B cell (primary cell): ENCODE measurements around the gene CD79A. TPM values are rescaled to one million over a fixed set of nuclear protein-coding genes. Genes with fewer than 3 reads are reported as not detected.

Experiments used
- ATAC-seq: fragments of 200-7000 bp; cut with Tn5 transposase; one replicate; pipeline ENCODE4 v1.10.0; 2021; ENCODE audit warnings: low read depth, mild to moderate bottlenecking, moderate number of reproducible peaks, moderate library complexity
- CTCF ChIA-PET: fragments of 350-600 bp; sonication (Branson Sonifier 250); formaldehyde crosslinking; loops from one replicate; lab custom pipeline; 2021; ENCODE audit warnings: antibody characterized with exemption, inconsistent platforms; lab: Charles Lee
- POLR2A ChIA-PET: fragments of 350-600 bp; sonication (Branson Sonifier 250); formaldehyde crosslinking; loops from one replicate; lab custom pipeline; 2021; ENCODE audit warnings: antibody characterized with exemption; lab: Charles Lee
- DNase-seq: peaks from one replicate; pipeline ENCODE4 v3.0.0; 2013
- H2AFZ ChIP-seq: 2 replicates; pipeline ENCODE4 v1.6.1; 2012; ENCODE audit warnings: mild to moderate bottlenecking, low read depth, low read length; ENCODE audit not compliant: insufficient read depth, poor library complexity, severe bottlenecking
- H3K27ac ChIP-seq, 2 donors: 1 replicate in 1 of 2; 2 replicates in 1 of 2; pipeline ENCODE4 v1.5.1; 2012 to 2013; ENCODE audit warnings: low read length in 2 of 2, mild to moderate bottlenecking in 2 of 2, moderate library complexity in 1 of 2
- H3K27me3 ChIP-seq, 4 experiments: fragments of 200-600 bp in 1 of 4; sonication (generic) in 1 of 4; replicated peaks in 1 of 4; 1 replicate in 2 of 4; 2 replicates in 2 of 4; pipeline versions ENCODE4 v1.6.1 to v1.7.0; 2013 to 2016; ENCODE audit warnings: low read length in 3 of 4, mild to moderate bottlenecking in 2 of 4, mixed read lengths in 1 of 4, moderate library complexity in 1 of 4; ENCODE audit not compliant: insufficient read depth in 4 of 4, control insufficient read depth in 3 of 4; ENCODE audit errors: control extremely low read depth in 1 of 4
- H3K36me3 ChIP-seq, 2 experiments: replicated peaks in 1 of 2; 1 replicate in 1 of 2; 2 replicates in 1 of 2; pipeline versions ENCODE4 v1.6.1 to v1.7.1; 2013; ENCODE audit warnings: low read length in 1 of 2; ENCODE audit not compliant: insufficient read depth in 2 of 2, control insufficient read depth in 1 of 2; ENCODE audit errors: control extremely low read depth in 1 of 2, extremely low read depth in 1 of 2
- H3K4me1 ChIP-seq, 2 donors: fragments of 200-600 bp in 1 of 2; sonication (generic) in 1 of 2; 1 replicate in 1 of 2; 2 replicates in 1 of 2; pipeline versions ENCODE4 v1.5.1 to v1.6.1; 2013 to 2017; ENCODE audit warnings: low read length in 2 of 2; ENCODE audit not compliant: control insufficient read depth in 2 of 2, insufficient read depth in 2 of 2
- H3K4me2 ChIP-seq: replicated peaks from 2 replicates; pipeline ENCODE3; 2012; ENCODE audit warnings: mild to moderate bottlenecking, low read depth, low read length; ENCODE audit not compliant: poor library complexity, severe bottlenecking
- H3K4me3 ChIP-seq, 5 experiments: fragments of 200-600 bp in 1 of 5; sonication (generic) in 1 of 5; 1 replicate in 3 of 5; 2 replicates in 2 of 5; pipeline versions ENCODE4 v1.5.1 to v1.7.0; 2011 to 2016; ENCODE audit warnings: low read length in 4 of 5, mild to moderate bottlenecking in 4 of 5, low read depth in 2 of 5, control low read depth in 1 of 5, moderate library complexity in 1 of 5; ENCODE audit not compliant: insufficient read depth in 1 of 5; ENCODE audit errors: control extremely low read depth in 1 of 5, extremely low read depth in 1 of 5
- H3K79me2 ChIP-seq: fragments of 200-600 bp; sonication (generic); one replicate; pipeline ENCODE4 v1.6.0; 2016; ENCODE audit warnings: low read length; ENCODE audit not compliant: control insufficient read depth, insufficient read depth
- H3K9ac ChIP-seq: fragments of 200-600 bp; sonication (generic); 2 replicates; pipeline ENCODE4 v1.6.1; 2017; ENCODE audit warnings: mild to moderate bottlenecking, low read length, moderate library complexity
- H3K9me3 ChIP-seq, 3 donors: one replicate each; pipeline versions ENCODE4 v1.6.1 to v1.7.1; 2013; ENCODE audit warnings: low read length in 2 of 3; ENCODE audit not compliant: control insufficient read depth in 2 of 3, insufficient read depth in 1 of 3; ENCODE audit errors: control extremely low read depth in 1 of 3
- H4K20me1 ChIP-seq: 2 replicates; pipeline ENCODE4 v1.6.0; 2012; ENCODE audit warnings: mild to moderate bottlenecking, low read length; ENCODE audit not compliant: insufficient read depth, control insufficient read depth, poor library complexity, severe bottlenecking
- H3K27ac Mint-ChIP-seq: one replicate; pipeline ENCODE4 v1.8.0; 2021; ENCODE audit warnings: mixed read lengths
- H3K27me3 Mint-ChIP-seq: one replicate; pipeline ENCODE4 v1.8.0; 2021; ENCODE audit warnings: mixed read lengths
- H3K4me1 Mint-ChIP-seq: one replicate; pipeline ENCODE4 v1.8.0; 2021; ENCODE audit warnings: mixed read lengths
- H3K4me3 Mint-ChIP-seq: one replicate; pipeline ENCODE4 v1.8.0; 2021; ENCODE audit warnings: mixed read lengths
- H3K9me3 Mint-ChIP-seq: one replicate; pipeline ENCODE4 v1.8.0; 2022; ENCODE audit warnings: mixed read lengths; ENCODE audit not compliant: insufficient read depth
- EZH2 ChIP-seq: IDR thresholded peaks from 2 replicates; pipeline ENCODE4 v1.6.1; 2012; ENCODE audit warnings: borderline replicate concordance, low read depth, mild to moderate bottlenecking, moderate library complexity, low read length; ENCODE audit not compliant: insufficient read depth, poor library complexity, severe bottlenecking
- WGBS: methylation state at CpG from one replicate; pipeline ENCODE4 v1.1.5; 2013; ENCODE audit warnings: missing lambda C conversion rate; ENCODE audit not compliant: insufficient coverage; 5-methylcytosine and 5-hydroxymethylcytosine counted together
- intact Hi-C: fragments of 100-400 bp; cut with micrococcal nuclease; formaldehyde crosslinking; loops from one replicate; pipeline ENCODE4 v1.10.0; 2022
- polyA plus RNA-seq: library from polyadenylated mRNA; depleted of rRNA; stranded (reverse); fragments of >200 nt; gene quantifications from 2 replicates; pipeline ENCODE4 v1.2.3, GENCODE V29; 2012
- total RNA-seq, 2 donors: library from RNA; stranded (reverse); fragments of 120-200 nt in 1 of 2; gene quantifications; 1 replicate in 1 of 2; 2 replicates in 1 of 2; pipeline versions ENCODE4 v1.2.3 to v1.2.4, GENCODE V29; 2013 to 2022
- TF ChIP-seq, protein P1 (sequence below): fragments of 200-600 bp; IDR thresholded peaks from one replicate; pipeline ENCODE4 v1.8.0; 2022; ENCODE audit warnings: antibody characterized with exemption, mild to moderate bottlenecking

The CD79A gene
- total and polyA plus RNA-seq, 2 donors (not counting 1 experiment from before 2014, with no cell fraction given): 1,280 to 1,471 TPM

GRCh38 chr19:41920882-41921576 lies 44.0 kb downstream of the CD79A start:
- POLR2A ChIA-PET: interaction anchor here (0.6 to 1.5 kb wide), 4 partner anchors 8 to 43 kb away, joined by 3 to 4 read pairs (median 3); partner anchors contain the start of gene CD79A
- peaks cover 0 to 49% (median 35%) of the 10 kb centered on the region in 4 experiments for H3K27me3 ChIP-seq
- DNase-seq: peak; percentile 49

More at GRCh38 chr19:41920882-41921576, 44.0 kb downstream of the CD79A start:
- ATAC-seq: peak; percentile 40
- no peak overlapping the region for H3K27ac Mint-ChIP-seq
- H3K79me2 ChIP-seq: peaks cover 10% of the 10 kb centered on the region
- H3K4me1 ChIP-seq: peaks cover 44 to 45% of the 10 kb centered on the region in 2 donors
- no peaks in the 10 kb centered on the region for H3K9me3 Mint-ChIP-seq
- H2AFZ ChIP-seq: no peak overlapping the region
- intact Hi-C loops: no loop called here
- WGBS: 16% methylated on average over 22 of the region's 26 CpGs
- TF ChIP-seq EZH2: no peak
- TF ChIP-seq, protein P1, sequence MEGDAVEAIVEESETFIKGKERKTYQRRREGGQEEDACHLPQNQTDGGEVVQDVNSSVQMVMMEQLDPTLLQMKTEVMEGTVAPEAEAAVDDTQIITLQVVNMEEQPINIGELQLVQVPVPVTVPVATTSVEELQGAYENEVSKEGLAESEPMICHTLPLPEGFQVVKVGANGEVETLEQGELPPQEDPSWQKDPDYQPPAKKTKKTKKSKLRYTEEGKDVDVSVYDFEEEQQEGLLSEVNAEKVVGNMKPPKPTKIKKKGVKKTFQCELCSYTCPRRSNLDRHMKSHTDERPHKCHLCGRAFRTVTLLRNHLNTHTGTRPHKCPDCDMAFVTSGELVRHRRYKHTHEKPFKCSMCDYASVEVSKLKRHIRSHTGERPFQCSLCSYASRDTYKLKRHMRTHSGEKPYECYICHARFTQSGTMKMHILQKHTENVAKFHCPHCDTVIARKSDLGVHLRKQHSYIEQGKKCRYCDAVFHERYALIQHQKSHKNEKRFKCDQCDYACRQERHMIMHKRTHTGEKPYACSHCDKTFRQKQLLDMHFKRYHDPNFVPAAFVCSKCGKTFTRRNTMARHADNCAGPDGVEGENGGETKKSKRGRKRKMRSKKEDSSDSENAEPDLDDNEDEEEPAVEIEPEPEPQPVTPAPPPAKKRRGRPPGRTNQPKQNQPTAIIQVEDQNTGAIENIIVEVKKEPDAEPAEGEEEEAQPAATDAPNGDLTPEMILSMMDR: no peak
- H3K27me3 Mint-ChIP-seq: peaks cover 16% of the 10 kb centered on the region
- H3K4me1 Mint-ChIP-seq: peaks cover 21% of the 10 kb centered on the region
- CTCF ChIA-PET: interaction anchor here (0.7 to 2.0 kb wide), 3 partner anchors 31 to 61 kb away, joined by 3 to 7 read pairs (median 5); no protein-coding TSS in a partner anchor
- no peak overlapping the region for H3K27ac ChIP-seq
- H3K9ac ChIP-seq: peak overlapping the region; percentile 1
- H3K4me3 ChIP-seq: no peak overlapping the region
- peak overlapping the region; percentile 62 for H3K4me3 Mint-ChIP-seq
- peak overlapping the region; percentile 64 for H3K4me2 ChIP-seq
- peaks cover 0 to 22% (median 0%) of the 10 kb centered on the region in 3 donors for H3K9me3 ChIP-seq
- H4K20me1 ChIP-seq: peaks cover under 1% of the 10 kb centered on the region
- H3K36me3 ChIP-seq: no peaks in the 10 kb centered on the region
